Activated T-cell treated with anti-CD3 and anti-CD28 coated beads, Interleukin-2, amount 50 U/mL, for 72 hours (primary cell): ENCODE data around the gene CD53. TPM values are rescaled to one million over a fixed set of nuclear protein-coding genes. Genes with fewer than 3 reads are reported as not detected.

Experiments
- ATAC-seq, 2 donors: fragments of 150-1000 bp; cut with Tn5 transposase; replicated peaks in 1 of 2; 2 replicates each; pipeline ENCODE4 v1.10.0; 2021; ENCODE audit warnings: moderate library complexity in 2 of 2, mild to moderate bottlenecking in 1 of 2
- DNase-seq, 2 donors: peaks; one replicate each; pipeline ENCODE4 v3.0.0; 2021 to 2022; ENCODE audit warnings: mixed read lengths in 1 of 2
- H3K27ac Mint-ChIP-seq: one replicate; pipeline ENCODE4 v1.8.0; 2022; ENCODE audit warnings: mild to moderate bottlenecking, moderate library complexity, mixed read lengths
- H3K27me3 Mint-ChIP-seq: one replicate; pipeline ENCODE4 v1.8.0; 2022; ENCODE audit warnings: low read depth, mixed read lengths
- H3K36me3 Mint-ChIP-seq, 2 donors: one replicate each; pipeline ENCODE4 v1.8.0; 2022; ENCODE audit warnings: mixed read lengths in 2 of 2, mild to moderate bottlenecking in 1 of 2; ENCODE audit not compliant: insufficient read depth in 2 of 2
- H3K4me1 Mint-ChIP-seq: one replicate; pipeline ENCODE4 v1.8.0; 2022; ENCODE audit warnings: low read depth, mixed read lengths
- H3K4me3 Mint-ChIP-seq, 2 donors: one replicate each; pipeline ENCODE4 v1.8.0; 2022; ENCODE audit warnings: mild to moderate bottlenecking in 2 of 2, mixed read lengths in 2 of 2, moderate library complexity in 2 of 2
- H3K9me3 Mint-ChIP-seq, 2 donors: one replicate each; pipeline ENCODE4 v1.8.0; 2022; ENCODE audit warnings: mixed read lengths in 2 of 2
- total RNA-seq, 2 donors: library from RNA; stranded (reverse); gene quantifications; one replicate each; pipeline ENCODE4 v1.2.3, GENCODE V29; 2022

CD53 gene
- total RNA-seq, 2 donors from 2014 or later = 170 to 249 TPM

GRCh38 chr1:110878993-110879392 is 6.0 kb downstream of the CD53 start:
- peaks cover 3% of the 10 kb centered on the region in 2 donors for H3K9me3 Mint-ChIP-seq
- ATAC-seq = no peak
- no peaks in the 10 kb centered on the region for H3K27me3 Mint-ChIP-seq
- peaks cover 83% of the 10 kb centered on the region for H3K4me1 Mint-ChIP-seq
- H3K36me3 Mint-ChIP-seq = peaks cover 19 to 32% of the 10 kb centered on the region in 2 donors
- no peak for DNase-seq
- H3K4me3 Mint-ChIP-seq = peak overlapping the region; percentile 99
- H3K27ac Mint-ChIP-seq = peak overlapping the region; percentile 96

GRCh38 chr1:110879758-110880606 is 7.0 kb downstream of the CD53 start:
- Mint-ChIP-seq H3K4me3 (peak overlapping the region; percentile 99), H3K27ac (peak overlapping the region; percentile 96), H3K27me3 (no peaks in the 10 kb centered on the region), H3K9me3 (peaks cover 3% of the 10 kb centered on the region in 2 donors), H3K4me1 (peaks cover 93% of the 10 kb centered on the region), H3K36me3 (peaks cover 19 to 35% of the 10 kb centered on the region in 2 donors)
- ATAC-seq (peak; percentile 73 to 77), DNase-seq (peak; percentile 76 to 84)

- Mint-ChIP-seq H3K27ac (peak overlapping the region; percentile 96), H3K27me3 (no peaks in the 10 kb centered on the region), H3K36me3 (peaks cover 12 to 33% of the 10 kb centered on the region in 2 donors), H3K4me1 (peaks cover 92% of the 10 kb centered on the region), H3K9me3 (peaks cover 3% of the 10 kb centered on the region in 2 donors), H3K4me3 (peak overlapping the region; percentile 99)
- ATAC-seq = peak; percentile 72 to 74
- peak; percentile 62 to 65 for DNase-seq
Observed at GRCh38 chr1:110880708-110881374, 7.9 kb downstream of the CD53 start.

- H3K9me3 Mint-ChIP-seq = no peaks in the 10 kb centered on the region
- no peaks in the 10 kb centered on the region for H3K27me3 Mint-ChIP-seq
- H3K4me1 Mint-ChIP-seq = peaks cover 95% of the 10 kb centered on the region
- peak in 1 of 2 donors; percentile 30 for ATAC-seq
- H3K36me3 Mint-ChIP-seq = peaks cover 14 to 42% of the 10 kb centered on the region in 2 donors
- H3K27ac Mint-ChIP-seq = peak overlapping the region; percentile 83
- H3K4me3 Mint-ChIP-seq = peak overlapping the region; percentile 43 to 73
- no peak for DNase-seq
Observed at GRCh38 chr1:110888049-110888448, 15.1 kb downstream of the CD53 start.

GRCh38 chr1:110888641-110889040 is 15.7 kb downstream of the CD53 start:
- H3K27ac Mint-ChIP-seq = peak overlapping the region; percentile 59
- no peak for DNase-seq
- H3K4me3 Mint-ChIP-seq = peak overlapping the region in 1 of 2 donors; percentile 41
- no peaks in the 10 kb centered on the region for H3K27me3 Mint-ChIP-seq
- peak in 1 of 2 donors; percentile 51 for ATAC-seq
- H3K36me3 Mint-ChIP-seq = peaks cover 17 to 48% of the 10 kb centered on the region in 2 donors
- no peaks in the 10 kb centered on the region for H3K9me3 Mint-ChIP-seq
- H3K4me1 Mint-ChIP-seq = peaks cover 95% of the 10 kb centered on the region

GRCh38 chr1:110890474-110891196 is 17.7 kb downstream of the CD53 start:
- peak overlapping the region; percentile 27 to 77 for H3K4me3 Mint-ChIP-seq
- H3K36me3 Mint-ChIP-seq = peaks cover 26 to 53% of the 10 kb centered on the region in 2 donors
- no peaks in the 10 kb centered on the region for H3K9me3 Mint-ChIP-seq
- peaks cover 97% of the 10 kb centered on the region for H3K4me1 Mint-ChIP-seq
- peak in 1 of 2 donors; percentile 45 for ATAC-seq
- H3K27me3 Mint-ChIP-seq = no peaks in the 10 kb centered on the region
- DNase-seq = no peak
- peak overlapping the region; percentile 96 for H3K27ac Mint-ChIP-seq

GRCh38 chr1:110893908-110894490 is 21.1 kb downstream of the CD53 start:
- Mint-ChIP-seq H3K4me1 (peaks cover 92% of the 10 kb centered on the region), H3K36me3 (peaks cover 34 to 67% of the 10 kb centered on the region in 2 donors), H3K4me3 (peak overlapping the region in 1 of 2 donors; percentile 7), H3K27me3 (no peaks in the 10 kb centered on the region), H3K9me3 (no peaks in the 10 kb centered on the region), H3K27ac (peak overlapping the region; percentile 85)
- ATAC-seq (peak in 1 of 2 donors; percentile 38), DNase-seq (no peak)

GRCh38 chr1:110896090-110896489 is 23.1 kb downstream of the CD53 start:
- peak; percentile 54 to 62 for ATAC-seq
- DNase-seq = no peak
- no peaks in the 10 kb centered on the region for H3K27me3 Mint-ChIP-seq
- H3K4me3 Mint-ChIP-seq = peak overlapping the region; percentile 30 to 62
- no peaks in the 10 kb centered on the region for H3K9me3 Mint-ChIP-seq
- peak overlapping the region; percentile 85 for H3K27ac Mint-ChIP-seq
- peaks cover 72% of the 10 kb centered on the region for H3K4me1 Mint-ChIP-seq
- peaks cover 41 to 83% of the 10 kb centered on the region in 2 donors for H3K36me3 Mint-ChIP-seq

GRCh38 chr1:110897681-110898080 is 24.7 kb downstream of the CD53 start:
- Mint-ChIP-seq H3K4me3 (no peak overlapping the region), H3K4me1 (peaks cover 56% of the 10 kb centered on the region), H3K27me3 (no peaks in the 10 kb centered on the region), H3K27ac (peak overlapping the region; percentile 85), H3K9me3 (peaks cover 0 to 4% of the 10 kb centered on the region in 2 donors), H3K36me3 (peaks cover 39 to 81% of the 10 kb centered on the region in 2 donors)
- DNase-seq (no peak), ATAC-seq (no peak)

- peak overlapping the region; percentile 87 for H3K27ac Mint-ChIP-seq
- peaks cover 34 to 73% of the 10 kb centered on the region in 2 donors for H3K36me3 Mint-ChIP-seq
- no peaks in the 10 kb centered on the region for H3K27me3 Mint-ChIP-seq
- DNase-seq (no peak), ATAC-seq (no peak)
- peaks cover 44% of the 10 kb centered on the region for H3K4me1 Mint-ChIP-seq
- H3K4me3 Mint-ChIP-seq = no peak overlapping the region
- H3K9me3 Mint-ChIP-seq = peaks cover 0 to 4% of the 10 kb centered on the region in 2 donors
Observed at GRCh38 chr1:110898734-110899457, 25.9 kb downstream of the CD53 start.

GRCh38 chr1:110899458-110899843 is 26.5 kb downstream of the CD53 start:
- Mint-ChIP-seq H3K4me1 (peaks cover 38% of the 10 kb centered on the region), H3K36me3 (peaks cover 36 to 73% of the 10 kb centered on the region in 2 donors), H3K27ac (peak overlapping the region; percentile 87), H3K9me3 (peaks cover 0 to 6% of the 10 kb centered on the region in 2 donors), H3K27me3 (no peaks in the 10 kb centered on the region), H3K4me3 (no peak overlapping the region)
- ATAC-seq (no peak), DNase-seq (no peak)
